ENCODE measurements around the gene RNF130.

DNA sequence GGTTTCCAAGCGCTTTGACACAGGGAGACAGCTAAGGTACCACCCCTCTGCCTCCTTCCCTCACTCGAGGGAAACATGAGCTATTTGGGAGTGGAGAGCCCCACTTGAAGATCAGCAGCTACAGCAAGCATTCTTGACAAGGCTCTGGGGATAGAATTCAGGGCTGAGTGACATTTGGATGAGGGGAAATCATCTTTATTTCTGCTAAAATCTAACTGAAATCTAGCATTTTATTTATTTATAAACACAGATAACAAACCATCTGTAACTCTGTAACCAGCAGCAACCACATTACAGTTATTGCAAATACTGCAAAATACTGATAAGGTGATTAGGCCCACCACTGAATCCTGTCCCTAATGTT, 22.4 kb downstream of the RNF130 start:
- TF ChIP-seq RAD21 (CRISPR knock-in tag; conservative IDR thresholded peaks at IDR 0.05 in 1 of 2, IDR thresholded peaks at IDR 0.05 in 1 of 2) (no peak), NFIC (IDR thresholded peaks at IDR 0.05) (no peak), FOSL1 (tag; conservative IDR thresholded peaks at IDR 0.05) (no peak), ZNF274 (IDR thresholded peaks at IDR 0.05; ENCODE audit: borderline replicate concordance, low read depth, low read length) (no peak), MAFF (IDR thresholded peaks at IDR 0.05; ENCODE audit: low read length) (no peak), ZC3H4 (CRISPR knock-in tag; IDR thresholded peaks at IDR 0.05; ENCODE audit: borderline replicate concordance) (no peak), DPF2 (IDR thresholded peaks at IDR 0.05) (no peak), ESRRA (IDR thresholded peaks at IDR 0.05; ENCODE audit: borderline replicate concordance, low read depth) (no peak), ZNF3 (CRISPR knock-in tag; IDR thresholded peaks at IDR 0.05) (no peak), ZNF174 (CRISPR knock-in tag; IDR thresholded peaks at IDR 0.05) (no peak), EZH2 (IDR thresholded peaks at IDR 0.05; ENCODE audit: borderline replicate concordance, low read depth, low read length) (no peak)
- TF ChIP-seq, protein P1, sequence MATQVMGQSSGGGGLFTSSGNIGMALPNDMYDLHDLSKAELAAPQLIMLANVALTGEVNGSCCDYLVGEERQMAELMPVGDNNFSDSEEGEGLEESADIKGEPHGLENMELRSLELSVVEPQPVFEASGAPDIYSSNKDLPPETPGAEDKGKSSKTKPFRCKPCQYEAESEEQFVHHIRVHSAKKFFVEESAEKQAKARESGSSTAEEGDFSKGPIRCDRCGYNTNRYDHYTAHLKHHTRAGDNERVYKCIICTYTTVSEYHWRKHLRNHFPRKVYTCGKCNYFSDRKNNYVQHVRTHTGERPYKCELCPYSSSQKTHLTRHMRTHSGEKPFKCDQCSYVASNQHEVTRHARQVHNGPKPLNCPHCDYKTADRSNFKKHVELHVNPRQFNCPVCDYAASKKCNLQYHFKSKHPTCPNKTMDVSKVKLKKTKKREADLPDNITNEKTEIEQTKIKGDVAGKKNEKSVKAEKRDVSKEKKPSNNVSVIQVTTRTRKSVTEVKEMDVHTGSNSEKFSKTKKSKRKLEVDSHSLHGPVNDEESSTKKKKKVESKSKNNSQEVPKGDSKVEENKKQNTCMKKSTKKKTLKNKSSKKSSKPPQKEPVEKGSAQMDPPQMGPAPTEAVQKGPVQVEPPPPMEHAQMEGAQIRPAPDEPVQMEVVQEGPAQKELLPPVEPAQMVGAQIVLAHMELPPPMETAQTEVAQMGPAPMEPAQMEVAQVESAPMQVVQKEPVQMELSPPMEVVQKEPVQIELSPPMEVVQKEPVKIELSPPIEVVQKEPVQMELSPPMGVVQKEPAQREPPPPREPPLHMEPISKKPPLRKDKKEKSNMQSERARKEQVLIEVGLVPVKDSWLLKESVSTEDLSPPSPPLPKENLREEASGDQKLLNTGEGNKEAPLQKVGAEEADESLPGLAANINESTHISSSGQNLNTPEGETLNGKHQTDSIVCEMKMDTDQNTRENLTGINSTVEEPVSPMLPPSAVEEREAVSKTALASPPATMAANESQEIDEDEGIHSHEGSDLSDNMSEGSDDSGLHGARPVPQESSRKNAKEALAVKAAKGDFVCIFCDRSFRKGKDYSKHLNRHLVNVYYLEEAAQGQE (IDR thresholded peaks at IDR 0.05; ENCODE audit: borderline replicate concordance): no peak
- TF ChIP-seq, protein P1 (CRISPR knock-in tag; IDR thresholded peaks at IDR 0.05; ENCODE audit: low read depth): no peak
- TF ChIP-seq, protein P2, sequence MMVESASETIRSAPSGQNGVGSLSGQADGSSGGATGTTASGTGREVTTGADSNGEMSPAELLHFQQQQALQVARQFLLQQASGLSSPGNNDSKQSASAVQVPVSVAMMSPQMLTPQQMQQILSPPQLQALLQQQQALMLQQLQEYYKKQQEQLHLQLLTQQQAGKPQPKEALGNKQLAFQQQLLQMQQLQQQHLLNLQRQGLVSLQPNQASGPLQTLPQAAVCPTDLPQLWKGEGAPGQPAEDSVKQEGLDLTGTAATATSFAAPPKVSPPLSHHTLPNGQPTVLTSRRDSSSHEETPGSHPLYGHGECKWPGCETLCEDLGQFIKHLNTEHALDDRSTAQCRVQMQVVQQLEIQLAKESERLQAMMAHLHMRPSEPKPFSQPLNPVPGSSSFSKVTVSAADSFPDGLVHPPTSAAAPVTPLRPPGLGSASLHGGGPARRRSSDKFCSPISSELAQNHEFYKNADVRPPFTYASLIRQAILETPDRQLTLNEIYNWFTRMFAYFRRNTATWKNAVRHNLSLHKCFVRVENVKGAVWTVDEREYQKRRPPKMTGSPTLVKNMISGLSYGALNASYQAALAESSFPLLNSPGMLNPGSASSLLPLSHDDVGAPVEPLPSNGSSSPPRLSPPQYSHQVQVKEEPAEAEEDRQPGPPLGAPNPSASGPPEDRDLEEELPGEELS (CRISPR knock-in tag; IDR thresholded peaks at IDR 0.05; ENCODE audit: borderline replicate concordance): no peak
- TF ChIP-seq, protein P3, sequence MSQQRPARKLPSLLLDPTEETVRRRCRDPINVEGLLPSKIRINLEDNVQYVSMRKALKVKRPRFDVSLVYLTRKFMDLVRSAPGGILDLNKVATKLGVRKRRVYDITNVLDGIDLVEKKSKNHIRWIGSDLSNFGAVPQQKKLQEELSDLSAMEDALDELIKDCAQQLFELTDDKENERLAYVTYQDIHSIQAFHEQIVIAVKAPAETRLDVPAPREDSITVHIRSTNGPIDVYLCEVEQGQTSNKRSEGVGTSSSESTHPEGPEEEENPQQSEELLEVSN (IDR thresholded peaks at IDR 0.05; ENCODE audit: borderline replicate concordance in 1 of 2, extremely low read depth in 1 of 2, insufficient read depth in 1 of 2, insufficient read length in 1 of 2, low read depth in 1 of 2, low read length in 1 of 2, poor library complexity in 1 of 2, severe bottlenecking in 1 of 2): no peak
